Osteocyte (in vitro differentiated cells): ENCODE data around the gene KCNH8. TPM values are rescaled to one million over a fixed set of nuclear protein-coding genes. Genes with fewer than 3 reads are reported as not detected.

Experiments used
- DNase-seq: peaks from one replicate; pipeline ENCODE4 v3.0.0; 2021; ENCODE audit warnings: mixed read lengths; ENCODE audit not compliant: unreplicated experiment; ENCODE audit errors: extremely low spot score
- H3K27ac Mint-ChIP-seq: one replicate; pipeline ENCODE4 v1.8.0; 2021; ENCODE audit warnings: mild to moderate bottlenecking, mixed read lengths; ENCODE audit not compliant: unreplicated experiment
- H3K27me3 Mint-ChIP-seq: one replicate; pipeline ENCODE4 v1.8.0; 2021; ENCODE audit warnings: mixed read lengths; ENCODE audit not compliant: unreplicated experiment
- H3K36me3 Mint-ChIP-seq: one replicate; pipeline ENCODE4 v1.8.0; 2021; ENCODE audit warnings: mixed read lengths; ENCODE audit not compliant: unreplicated experiment
- H3K4me1 Mint-ChIP-seq: one replicate; pipeline ENCODE4 v1.8.0; 2021; ENCODE audit warnings: mixed read lengths; ENCODE audit not compliant: unreplicated experiment
- H3K4me3 Mint-ChIP-seq: one replicate; pipeline ENCODE4 v1.8.0; 2021; ENCODE audit warnings: mild to moderate bottlenecking, moderate library complexity, mixed read lengths; ENCODE audit not compliant: unreplicated experiment
- H3K9me3 Mint-ChIP-seq: one replicate; pipeline ENCODE4 v1.8.0; 2021; ENCODE audit warnings: mixed read lengths; ENCODE audit not compliant: unreplicated experiment
- CTCF ChIP-seq: fragments of 200-600 bp; sonication (generic); IDR thresholded peaks from 2 replicates; pipeline ENCODE4 v1.5.0; 2021; ENCODE audit warnings: antibody characterized with exemption, mild to moderate bottlenecking, moderate library complexity
- total RNA-seq: library from RNA; stranded (reverse); gene quantifications from 2 replicates; pipeline ENCODE4 v1.2.1, GENCODE V29; 2021

The KCNH8 gene
- total RNA-seq, 1 donor from 2014 or later = not detected

- Mint-ChIP-seq H3K27me3 (no peaks in the 10 kb centered on the region), H3K4me1 (no peaks in the 10 kb centered on the region), H3K4me3 (no peak overlapping the region), H3K36me3 (no peaks in the 10 kb centered on the region), H3K27ac (no peak overlapping the region), H3K9me3 (no peaks in the 10 kb centered on the region)
- no peak for DNase-seq
- no peak for TF ChIP-seq CTCF
Measured at GRCh38 chr3:19394946-19395345, 246.6 kb downstream of the KCNH8 start.

- no peak for DNase-seq
- H3K4me3 Mint-ChIP-seq = no peak overlapping the region
- no peak overlapping the region for H3K27ac Mint-ChIP-seq
- no peaks in the 10 kb centered on the region for H3K27me3 Mint-ChIP-seq
- H3K4me1 Mint-ChIP-seq = no peaks in the 10 kb centered on the region
- no peak for TF ChIP-seq CTCF
- H3K36me3 Mint-ChIP-seq = no peaks in the 10 kb centered on the region
- H3K9me3 Mint-ChIP-seq = no peaks in the 10 kb centered on the region
Measured at GRCh38 chr3:19396726-19397125, 248.4 kb downstream of the KCNH8 start.

- DNase-seq = no peak
- no peaks in the 10 kb centered on the region for H3K36me3 Mint-ChIP-seq
- H3K27me3 Mint-ChIP-seq = no peaks in the 10 kb centered on the region
- no peak for TF ChIP-seq CTCF
- H3K9me3 Mint-ChIP-seq = no peaks in the 10 kb centered on the region
- no peak overlapping the region for H3K27ac Mint-ChIP-seq
- no peak overlapping the region for H3K4me3 Mint-ChIP-seq
- no peaks in the 10 kb centered on the region for H3K4me1 Mint-ChIP-seq
Measured at GRCh38 chr3:19399356-19399755, 251.0 kb downstream of the KCNH8 start.

- Mint-ChIP-seq H3K27me3 (no peaks in the 10 kb centered on the region), H3K36me3 (no peaks in the 10 kb centered on the region), H3K27ac (no peak overlapping the region), H3K4me3 (no peak overlapping the region), H3K9me3 (no peaks in the 10 kb centered on the region), H3K4me1 (no peaks in the 10 kb centered on the region)
- DNase-seq = no peak
- TF ChIP-seq CTCF = no peak
Measured at GRCh38 chr3:19399836-19400235, 251.5 kb downstream of the KCNH8 start.

- no peak for TF ChIP-seq CTCF
- Mint-ChIP-seq H3K36me3 (no peaks in the 10 kb centered on the region), H3K4me1 (no peaks in the 10 kb centered on the region), H3K9me3 (no peaks in the 10 kb centered on the region), H3K4me3 (no peak overlapping the region), H3K27ac (no peak overlapping the region), H3K27me3 (no peaks in the 10 kb centered on the region)
- no peak for DNase-seq
Measured at GRCh38 chr3:19420159-19420558, 271.8 kb downstream of the KCNH8 start.
